ENCODE measurements around the gene LZTS2.

The LZTS2 gene

GRCh38 chr10:101046332-101047238, 47.0 kb downstream of the LZTS2 start:
- no peak for TF ChIP-seq CTCF (IDR thresholded peaks at IDR 0.05; ENCODE audit: unreplicated experiment in 3 of 3)
- Mint-ChIP-seq H3K27me3 (ENCODE audit: low read depth) (peaks cover 68% of the 10 kb centered on the region), H3K27ac (no peak overlapping the region), H3K9me3 (no peaks in the 10 kb centered on the region), H3K36me3 (ENCODE audit: low read depth) (no peaks in the 10 kb centered on the region), H3K4me1 (peaks cover 52% of the 10 kb centered on the region), H3K4me3 (peak overlapping the region; percentile 7 to 39 (median 29))

GRCh38 chr10:101047268-101047667, 47.7 kb downstream of the LZTS2 start:
- H3K4me3 Mint-ChIP-seq, result peak overlapping the region; percentile 7 to 39 (median 29)
- no peak for TF ChIP-seq CTCF (IDR thresholded peaks at IDR 0.05; ENCODE audit: unreplicated experiment in 3 of 3)
- H3K27me3 Mint-ChIP-seq (ENCODE audit: low read depth), result peaks cover 74% of the 10 kb centered on the region
- no peaks in the 10 kb centered on the region for H3K9me3 Mint-ChIP-seq
- H3K27ac Mint-ChIP-seq, result no peak overlapping the region
- H3K4me1 Mint-ChIP-seq, result peaks cover 45% of the 10 kb centered on the region
- no peaks in the 10 kb centered on the region for H3K36me3 Mint-ChIP-seq (ENCODE audit: low read depth)

GRCh38 chr10:101047961-101048892, 48.6 kb downstream of the LZTS2 start:
- Mint-ChIP-seq H3K27me3 (ENCODE audit: low read depth) (peaks cover 78% of the 10 kb centered on the region), H3K9me3 (no peaks in the 10 kb centered on the region), H3K4me3 (peak overlapping the region in 2 of 3 experiments; percentile 28 to 61), H3K4me1 (peaks cover 35% of the 10 kb centered on the region), H3K36me3 (ENCODE audit: low read depth) (no peaks in the 10 kb centered on the region), H3K27ac (no peak overlapping the region)
- peak in 2 of 3 experiments; percentile 3 to 11 for TF ChIP-seq CTCF (IDR thresholded peaks at IDR 0.05; ENCODE audit: unreplicated experiment in 3 of 3)

- H3K27ac Mint-ChIP-seq, result no peak overlapping the region
- TF ChIP-seq CTCF (IDR thresholded peaks at IDR 0.05; ENCODE audit: unreplicated experiment in 3 of 3), result peak; percentile 77 to 80 (median 78)
Observed at GRCh38 chr10:101050208-101051069, 50.8 kb downstream of the LZTS2 start.

GRCh38 chr10:101052285-101052684, 52.7 kb downstream of the LZTS2 start:
- Mint-ChIP-seq H3K4me3 (no peak overlapping the region), H3K27ac (no peak overlapping the region), H3K4me1 (peaks cover 15% of the 10 kb centered on the region), H3K27me3 (ENCODE audit: low read depth) (peaks cover 57% of the 10 kb centered on the region), H3K9me3 (no peaks in the 10 kb centered on the region), H3K36me3 (ENCODE audit: low read depth) (no peaks in the 10 kb centered on the region)
- TF ChIP-seq CTCF (IDR thresholded peaks at IDR 0.05; ENCODE audit: unreplicated experiment in 3 of 3), result no peak

More at GRCh38 chr10:101050208-101051069, 50.8 kb downstream of the LZTS2 start:
- Mint-ChIP-seq H3K4me3 (peak overlapping the region in 2 of 3 experiments; percentile 37 to 47), H3K4me1 (peaks cover 28% of the 10 kb centered on the region), H3K27me3 (ENCODE audit: low read depth) (peaks cover 75% of the 10 kb centered on the region), H3K9me3 (no peaks in the 10 kb centered on the region), H3K36me3 (ENCODE audit: low read depth) (no peaks in the 10 kb centered on the region)

Measured in nephron (organoid).